A204.1 (cell line): ENCODE measurements around the gene HSD17B2.

ENCODE experiments used
- FAIRE-seq: peaks from 2 replicates; lab custom pipeline; 2012; peaks lifted over from hg19 to GRCh38; lab: Jason Lieb, UNC

HSD17B2 gene

GRCh38 chr16:82020051-82020450, 15.0 kb upstream of the HSD17B2 start:
- no peak for FAIRE-seq

GRCh38 chr16:82023206-82023605, 11.8 kb upstream of the HSD17B2 start:
- FAIRE-seq: no peak

- no peak for FAIRE-seq
These were observed 10.7 kb upstream of the HSD17B2 start for GRCh38 chr16:82024316-82024715.

GRCh38 chr16:82024883-82025282, 10.2 kb upstream of the HSD17B2 start:
- no peak for FAIRE-seq

GRCh38 chr16:82027629-82028064, 7.4 kb upstream of the HSD17B2 start:
- no peak for FAIRE-seq

- FAIRE-seq: no peak
These were observed 3.7 kb upstream of the HSD17B2 start for GRCh38 chr16:82031116-82032084.

GRCh38 chr16:82033006-82033405, 2.0 kb upstream of the HSD17B2 start:
- FAIRE-seq: no peak

GRCh38 chr16:82033683-82034300, 1.3 kb upstream of the HSD17B2 start:
- FAIRE-seq: no peak

- no peak for FAIRE-seq
These were observed 2.2 kb downstream of the HSD17B2 start for GRCh38 chr16:82037251-82037650.

- no peak for FAIRE-seq
These were observed 2.6 kb downstream of the HSD17B2 start for GRCh38 chr16:82037666-82038065.

GRCh38 chr16:82040296-82040695, 5.2 kb downstream of the HSD17B2 start:
- no peak for FAIRE-seq

- FAIRE-seq: no peak
These were observed 6.5 kb downstream of the HSD17B2 start for GRCh38 chr16:82041542-82041941.

- no peak for FAIRE-seq
These were observed 7.1 kb downstream of the HSD17B2 start for GRCh38 chr16:82042144-82042543.

- no peak for FAIRE-seq
These were observed 7.8 kb downstream of the HSD17B2 start for GRCh38 chr16:82042846-82043245.

- no peak for FAIRE-seq
These were observed 8.9 kb downstream of the HSD17B2 start for GRCh38 chr16:82043680-82044584.

- no peak for FAIRE-seq
These were observed 9.5 kb downstream of the HSD17B2 start for GRCh38 chr16:82044585-82044911.

- FAIRE-seq: no peak
These were observed 10.4 kb downstream of the HSD17B2 start for GRCh38 chr16:82045465-82045864.

- FAIRE-seq: no peak
These were observed 11.5 kb downstream of the HSD17B2 start for GRCh38 chr16:82046541-82046940.

GRCh38 chr16:82046941-82047340, 11.9 kb downstream of the HSD17B2 start:
- FAIRE-seq: no peak

GRCh38 chr16:82047374-82047773, 12.3 kb downstream of the HSD17B2 start:
- FAIRE-seq: no peak

- FAIRE-seq: no peak
These were observed 12.7 kb downstream of the HSD17B2 start for GRCh38 chr16:82047787-82048186.

GRCh38 chr16:82049484-82049883, 14.4 kb downstream of the HSD17B2 start:
- FAIRE-seq: no peak

GRCh38 chr16:82050506-82050905, 15.5 kb downstream of the HSD17B2 start:
- FAIRE-seq: no peak
